ENCODE measurements around the gene SPTLC2.
"Not testable (repeated sequence)": the region's sequence is repeated elsewhere in the genome, so short reads cannot be mapped to it uniquely, and the experiment has no call there.

Gene SPTLC2

DNA sequence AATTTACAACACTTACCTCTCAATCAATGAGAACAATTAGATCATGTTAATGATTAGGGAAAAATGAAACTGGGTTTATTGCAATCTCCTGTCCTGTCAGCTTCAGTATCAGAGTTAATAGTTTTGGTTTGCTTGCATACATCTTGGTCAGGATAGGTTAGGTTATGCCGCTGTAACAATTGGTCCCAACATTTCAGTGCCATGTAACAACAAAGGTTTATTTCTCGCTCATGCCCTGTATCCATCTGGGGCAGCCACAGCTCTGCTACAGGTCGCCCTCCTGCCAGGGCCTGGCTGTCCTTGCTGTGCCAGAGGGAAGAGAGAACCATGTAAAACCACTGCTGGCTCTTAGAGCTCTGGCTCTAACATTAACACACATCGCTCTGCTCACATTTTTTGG lies 30.5 kb upstream of the SPTLC2 start:
- WGBS: 93% methylated on average over 4 of the region's 4 CpGs
- no peak overlapping the region for H3K4me3 ChIP-seq (ENCODE audit: low read length)
- no peaks in the 10 kb centered on the region for H3K27me3 ChIP-seq (ENCODE audit: insufficient read depth, low read length)
- no peaks in the 10 kb centered on the region for H3K4me1 ChIP-seq (ENCODE audit: insufficient read depth, low read length)
- H3K27ac ChIP-seq (ENCODE audit: low read depth, low read length): no peak overlapping the region
- peaks cover 3% of the 10 kb centered on the region; the same call in 1 of the 2 replicates for H3K9me3 ChIP-seq (ENCODE audit: insufficient read depth, low read depth, low read length)
- H3K9ac ChIP-seq (ENCODE audit: low read depth, low read length): no peak overlapping the region
- no peaks in the 10 kb centered on the region for H3K36me3 ChIP-seq (ENCODE audit: insufficient read depth, low read length)

DNA sequence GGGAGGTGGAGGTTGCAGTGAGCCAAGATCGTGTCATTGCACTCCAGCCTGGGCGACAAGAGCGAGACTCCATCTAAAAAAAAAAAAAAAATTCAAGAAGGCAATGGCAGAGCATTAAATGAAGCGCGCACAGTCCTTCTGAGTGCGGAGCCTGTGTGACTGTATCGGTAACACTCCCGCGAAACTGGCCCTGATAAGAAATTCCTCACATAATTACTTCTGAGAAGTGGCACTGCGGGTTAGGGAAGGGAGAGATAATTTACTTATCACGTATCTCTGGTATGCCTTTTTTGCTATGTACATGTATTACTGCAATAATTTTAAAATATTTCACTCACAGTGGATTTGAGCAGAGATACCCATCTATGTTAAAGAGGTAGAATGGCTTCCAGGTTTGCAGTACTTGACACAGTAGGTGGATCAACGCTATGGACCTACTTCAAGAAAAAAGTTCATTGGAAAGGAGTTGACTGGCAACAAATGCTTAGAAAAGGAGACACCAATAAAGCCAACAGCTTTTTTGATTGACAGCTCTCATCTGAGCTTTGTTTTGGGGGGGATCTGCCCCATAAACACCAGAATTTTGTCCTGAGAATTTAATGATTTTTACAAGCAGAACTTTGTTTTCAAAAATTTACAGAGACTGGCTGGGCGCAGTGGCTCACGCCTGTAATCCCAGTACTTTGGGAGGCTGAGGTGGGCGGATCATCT lies 29.2 kb upstream of the SPTLC2 start:
- Histone ChIP-seq H3K36me3 (ENCODE audit: insufficient read depth, low read length) (no peaks in the 10 kb centered on the region), H3K9ac (ENCODE audit: low read depth, low read length) (no peak overlapping the region), H3K4me1 (ENCODE audit: insufficient read depth, low read length) (no peaks in the 10 kb centered on the region), H3K27ac (ENCODE audit: low read depth, low read length) (no peak overlapping the region), H3K9me3 (ENCODE audit: insufficient read depth, low read depth, low read length) (peaks cover 3% of the 10 kb centered on the region; the same call in 1 of the 2 replicates), H3K4me3 (ENCODE audit: low read length) (no peak overlapping the region), H3K27me3 (ENCODE audit: insufficient read depth, low read length) (no peaks in the 10 kb centered on the region)
- 94% methylated on average over 13 of the region's 15 CpGs for WGBS

DNA sequence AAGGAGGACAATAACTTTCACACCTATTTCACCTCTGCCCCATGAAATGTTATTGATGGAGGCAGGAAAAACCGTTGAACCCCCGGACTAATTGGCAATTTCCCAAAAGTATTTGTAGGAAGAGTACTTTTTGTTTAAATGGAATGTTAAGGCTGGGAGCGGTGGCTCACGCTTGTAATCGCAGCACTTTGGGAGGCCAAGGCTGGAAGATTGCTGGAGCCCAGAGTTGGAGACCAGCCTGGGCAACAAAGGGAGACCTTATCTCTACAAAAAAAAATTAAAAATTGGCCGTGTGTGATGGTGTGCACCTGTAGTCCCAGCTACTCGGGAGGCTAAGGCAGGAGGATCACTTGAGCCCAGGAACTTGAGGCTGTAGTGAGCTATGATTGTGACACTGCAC lies 26.0 kb upstream of the SPTLC2 start:
- Histone ChIP-seq H3K4me1 (ENCODE audit: insufficient read depth, low read length) (no peaks in the 10 kb centered on the region), H3K9ac (ENCODE audit: low read depth, low read length) (no peak overlapping the region), H3K27me3 (ENCODE audit: insufficient read depth, low read length) (no peaks in the 10 kb centered on the region), H3K9me3 (ENCODE audit: insufficient read depth, low read depth, low read length) (peaks cover 10% of the 10 kb centered on the region), H3K4me3 (ENCODE audit: low read length) (no peak overlapping the region), H3K27ac (ENCODE audit: low read depth, low read length) (no peak overlapping the region), H3K36me3 (ENCODE audit: insufficient read depth, low read length) (no peaks in the 10 kb centered on the region)
- WGBS: 96% methylated on average over 7 of the region's 7 CpGs

DNA sequence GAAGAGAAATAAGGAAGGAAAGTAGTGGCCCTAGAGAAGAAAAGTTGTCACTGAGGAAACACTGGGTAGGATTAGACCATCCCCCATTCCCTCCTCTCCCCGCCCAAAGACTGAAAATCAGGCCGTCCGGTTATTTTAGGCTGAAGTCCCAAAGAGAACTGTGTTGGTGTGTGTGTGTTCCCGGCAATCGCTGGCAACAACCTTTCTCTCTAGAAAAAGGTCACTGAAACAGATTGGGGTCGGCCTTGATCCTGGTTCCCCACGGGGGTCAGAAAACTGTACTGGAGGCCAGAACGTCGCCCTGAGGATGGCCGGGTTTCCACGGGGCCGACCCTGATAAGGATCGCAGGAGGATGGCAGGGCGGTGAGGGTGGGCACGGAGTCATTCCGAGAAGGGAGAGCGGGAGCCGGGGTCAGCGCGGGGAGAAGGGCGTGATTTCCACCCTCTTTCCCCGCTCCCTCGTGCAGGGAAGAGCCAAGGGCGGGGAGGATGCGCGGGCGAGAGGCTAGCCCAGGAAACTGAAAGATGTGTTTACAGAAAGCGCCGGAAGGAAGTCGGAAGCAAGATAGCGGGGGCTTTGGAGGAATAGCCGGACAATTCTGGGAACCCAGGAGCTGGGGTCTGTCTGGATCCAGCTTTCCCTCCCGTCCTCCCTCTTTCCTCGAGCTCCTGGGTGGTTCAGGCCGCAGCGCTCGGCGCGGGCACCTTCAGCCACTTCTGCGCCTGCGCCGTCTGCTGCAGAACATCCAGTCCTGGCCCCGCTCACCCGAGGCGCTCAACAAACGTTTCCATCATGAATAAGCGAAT lies 25.3 kb upstream of the SPTLC2 start:
- no peak overlapping the region for H3K27ac ChIP-seq (ENCODE audit: low read depth, low read length)
- 93% methylated on average over 46 of the region's 47 CpGs for WGBS

DNA sequence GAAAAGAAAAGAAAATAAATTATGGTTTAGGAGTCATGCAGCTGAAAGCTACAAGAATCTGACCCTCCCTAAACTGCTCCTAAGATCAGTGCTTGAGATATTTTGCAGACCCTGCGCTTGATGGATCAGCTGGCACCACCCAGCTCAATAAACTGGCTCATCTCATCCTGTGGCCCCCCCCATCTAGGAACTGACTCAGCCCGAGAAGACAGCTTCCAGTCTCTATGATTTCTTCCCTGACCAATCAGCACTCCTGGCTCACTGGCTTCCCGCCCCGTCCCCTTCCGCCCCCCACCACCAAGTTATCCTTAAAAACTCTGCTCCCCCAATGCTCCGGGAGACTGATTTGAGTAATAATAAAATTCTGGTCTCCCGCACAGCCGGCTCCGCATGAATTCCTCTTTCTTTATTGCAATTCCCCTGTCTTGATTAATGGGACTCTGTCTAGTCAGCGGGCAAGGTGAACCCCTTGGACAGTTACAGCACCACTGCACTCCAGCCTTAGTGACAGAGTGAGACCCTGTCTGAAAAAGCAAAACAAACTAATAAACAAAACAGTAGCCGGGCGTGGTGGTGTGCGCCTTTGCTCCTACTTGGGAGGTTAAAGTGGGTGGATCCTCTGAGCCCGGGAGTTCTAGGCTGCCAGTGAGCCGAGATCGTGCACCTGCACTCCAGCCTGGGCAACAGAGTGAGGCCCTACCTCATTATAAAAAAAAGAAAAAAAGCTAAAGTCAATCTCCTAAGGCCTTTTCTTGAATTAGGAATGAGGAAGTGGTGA lies 24.5 kb upstream of the SPTLC2 start:
- no peaks in the 10 kb centered on the region for H3K27me3 ChIP-seq (ENCODE audit: insufficient read depth, low read length)
- no peak overlapping the region for H3K27ac ChIP-seq (ENCODE audit: low read depth, low read length)
- peaks cover 8% of the 10 kb centered on the region; the same call in 1 of the 2 replicates for H3K9me3 ChIP-seq (ENCODE audit: insufficient read depth, low read depth, low read length)
- WGBS: 91% methylated on average over 14 of the region's 16 CpGs
- no peaks in the 10 kb centered on the region for H3K36me3 ChIP-seq (ENCODE audit: insufficient read depth, low read length)
- H3K4me1 ChIP-seq (ENCODE audit: insufficient read depth, low read length): no peaks in the 10 kb centered on the region
- no peak overlapping the region for H3K4me3 ChIP-seq (ENCODE audit: low read length)
- H3K9ac ChIP-seq (ENCODE audit: low read depth, low read length): no peak overlapping the region

More for the DNA sequence above, 25.3 kb upstream of the SPTLC2 start:
- H3K27me3 ChIP-seq (ENCODE audit: insufficient read depth, low read length): no peaks in the 10 kb centered on the region
- H3K4me3 ChIP-seq (ENCODE audit: low read length): no peak overlapping the region
- no peaks in the 10 kb centered on the region for H3K36me3 ChIP-seq (ENCODE audit: insufficient read depth, low read length)
- H3K4me1 ChIP-seq (ENCODE audit: insufficient read depth, low read length): no peaks in the 10 kb centered on the region
- H3K9me3 ChIP-seq (ENCODE audit: insufficient read depth, low read depth, low read length): peaks cover 8% of the 10 kb centered on the region
- no peak overlapping the region for H3K9ac ChIP-seq (ENCODE audit: low read depth, low read length)

DNA sequence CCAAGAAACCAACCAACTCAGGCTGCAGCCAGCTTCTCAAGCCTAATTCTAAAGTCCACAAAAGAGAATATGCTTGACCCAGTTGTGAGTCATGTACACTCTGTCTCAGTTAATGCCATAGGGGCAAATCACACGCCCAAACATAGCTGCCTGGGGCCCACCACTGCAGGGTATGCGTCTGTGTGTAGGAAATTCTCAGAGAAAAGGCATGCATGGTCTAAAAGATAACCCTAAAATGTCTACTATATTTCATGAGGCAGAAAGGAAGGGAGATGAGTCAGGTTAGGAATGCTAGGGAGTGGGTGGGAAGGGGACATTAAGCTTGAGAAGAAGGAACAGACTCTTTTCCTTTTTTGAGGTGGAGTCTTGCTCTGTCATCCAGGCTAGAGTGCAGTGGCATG lies 22.3 kb upstream of the SPTLC2 start:
- Histone ChIP-seq H3K9me3 (ENCODE audit: insufficient read depth, low read depth, low read length) (peaks cover 18% of the 10 kb centered on the region), H3K9ac (ENCODE audit: low read depth, low read length) (no peak overlapping the region), H3K4me3 (ENCODE audit: low read length) (no peak overlapping the region), H3K27me3 (ENCODE audit: insufficient read depth, low read length) (no peaks in the 10 kb centered on the region), H3K4me1 (ENCODE audit: insufficient read depth, low read length) (no peaks in the 10 kb centered on the region), H3K27ac (ENCODE audit: low read depth, low read length) (no peak overlapping the region), H3K36me3 (ENCODE audit: insufficient read depth, low read length) (no peaks in the 10 kb centered on the region)
- WGBS: 85% methylated on average over 2 of the region's 2 CpGs

DNA sequence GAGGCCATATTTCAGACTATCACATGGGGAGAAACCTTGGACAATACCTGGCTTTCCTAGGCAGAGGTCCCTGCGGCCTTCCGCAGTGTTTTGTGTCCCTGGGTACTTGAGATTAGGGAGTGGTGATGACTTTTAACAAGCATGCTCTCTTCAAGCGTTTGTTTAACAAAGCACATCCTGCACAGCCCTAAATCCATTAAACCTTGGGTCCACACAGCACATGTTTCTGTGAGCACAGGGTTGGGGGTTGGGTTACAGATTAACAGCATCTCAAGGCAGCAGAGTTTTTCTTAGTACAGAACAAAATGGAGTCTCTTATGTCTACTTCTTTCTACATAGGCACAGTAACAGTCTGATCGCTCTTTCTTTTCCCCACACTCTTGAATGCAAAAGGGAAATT lies 19.4 kb upstream of the SPTLC2 start:
- WGBS: 86% methylated on average over 1 of the region's 4 CpGs
- peaks cover 38% of the 10 kb centered on the region for H3K9me3 ChIP-seq (ENCODE audit: insufficient read depth, low read depth, low read length)
- H3K36me3 ChIP-seq (ENCODE audit: insufficient read depth, low read length); H3K27ac ChIP-seq (ENCODE audit: low read depth, low read length); H3K4me3 ChIP-seq (ENCODE audit: low read length); H3K9ac ChIP-seq (ENCODE audit: low read depth, low read length); H3K27me3 ChIP-seq (ENCODE audit: insufficient read depth, low read length); H3K4me1 ChIP-seq (ENCODE audit: insufficient read depth, low read length): not testable (repeated sequence)

DNA sequence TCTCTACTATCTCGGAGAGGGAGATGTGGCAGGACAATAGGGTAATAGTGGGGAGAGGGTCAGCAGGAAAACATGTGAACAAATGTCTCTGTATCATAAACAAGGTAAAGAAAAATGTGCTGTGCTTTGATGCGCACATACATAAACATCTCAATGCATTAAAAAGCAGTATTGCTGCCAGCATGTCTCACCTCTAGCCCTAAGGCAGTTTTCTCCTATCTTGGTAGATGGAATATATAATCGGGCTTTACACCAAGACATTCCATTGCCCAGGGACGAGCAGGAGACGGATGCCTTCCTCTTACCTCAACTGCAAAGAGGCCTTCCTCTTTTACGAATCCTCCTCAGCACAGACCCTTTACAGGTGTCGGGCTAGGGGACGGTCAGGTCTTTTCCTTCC lies 19.0 kb upstream of the SPTLC2 start:
- H3K9me3 ChIP-seq (ENCODE audit: insufficient read depth, low read depth, low read length): peaks cover 38% of the 10 kb centered on the region
- H3K4me3 ChIP-seq (ENCODE audit: low read length); H3K36me3 ChIP-seq (ENCODE audit: insufficient read depth, low read length); H3K9ac ChIP-seq (ENCODE audit: low read depth, low read length); H3K27me3 ChIP-seq (ENCODE audit: insufficient read depth, low read length); H3K4me1 ChIP-seq (ENCODE audit: insufficient read depth, low read length); H3K27ac ChIP-seq (ENCODE audit: low read depth, low read length): not testable (repeated sequence)
- 92% methylated on average over 8 of the region's 8 CpGs for WGBS

DNA sequence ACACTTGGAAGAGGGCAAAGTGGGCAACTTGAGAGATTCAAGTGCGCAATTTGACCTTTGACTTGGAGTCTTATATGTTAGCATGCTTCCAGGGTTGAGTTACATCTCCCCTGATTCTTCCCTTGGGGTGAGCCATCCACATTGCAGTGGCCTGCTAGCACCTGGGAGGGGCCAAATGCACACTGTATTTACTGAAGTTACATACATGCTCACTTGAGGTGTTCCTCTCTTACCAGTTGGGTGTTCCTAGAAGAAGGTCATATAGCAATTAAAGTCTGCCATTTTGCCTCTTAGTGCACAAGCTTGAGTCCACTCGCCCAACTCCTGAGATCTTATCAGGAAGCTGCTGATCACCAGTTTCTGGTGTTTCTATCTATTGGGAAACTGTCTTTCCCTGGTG lies 13.7 kb upstream of the SPTLC2 start:
- Histone ChIP-seq H3K4me3 (ENCODE audit: low read length) (no peak overlapping the region), H3K27me3 (ENCODE audit: insufficient read depth, low read length) (no peaks in the 10 kb centered on the region), H3K9me3 (ENCODE audit: insufficient read depth, low read depth, low read length) (peaks cover 38% of the 10 kb centered on the region), H3K36me3 (ENCODE audit: insufficient read depth, low read length) (no peaks in the 10 kb centered on the region), H3K4me1 (ENCODE audit: insufficient read depth, low read length) (no peaks in the 10 kb centered on the region), H3K9ac (ENCODE audit: low read depth, low read length) (no peak overlapping the region), H3K27ac (ENCODE audit: low read depth, low read length) (no peak overlapping the region)
- WGBS: over 99% methylated on average over 2 of the region's 2 CpGs

DNA sequence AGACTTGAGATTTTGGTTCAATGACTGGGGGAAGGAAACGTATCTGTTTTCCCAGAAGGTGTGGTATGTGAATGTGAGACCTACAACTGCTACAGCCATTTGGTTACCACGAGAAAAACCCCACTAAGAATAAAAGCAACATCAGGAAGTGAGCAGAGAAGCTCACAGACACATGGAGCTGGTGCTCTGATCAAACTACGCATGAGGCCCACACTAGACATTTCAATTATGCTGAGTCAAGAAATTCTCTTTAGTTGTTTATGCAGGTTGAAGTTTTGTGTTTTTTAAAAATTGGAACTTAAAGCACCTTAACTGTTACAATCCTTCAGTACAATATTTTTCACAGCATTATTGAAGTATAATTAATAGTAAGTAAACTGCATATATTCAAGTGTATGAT lies 8.9 kb upstream of the SPTLC2 start:
- Histone ChIP-seq H3K27me3 (ENCODE audit: insufficient read depth, low read length) (no peaks in the 10 kb centered on the region), H3K9ac (ENCODE audit: low read depth, low read length) (no peak overlapping the region), H3K27ac (ENCODE audit: low read depth, low read length) (no peak overlapping the region), H3K4me3 (ENCODE audit: low read length) (no peak overlapping the region), H3K9me3 (ENCODE audit: insufficient read depth, low read depth, low read length) (peaks cover 8% of the 10 kb centered on the region; the same call in 1 of the 2 replicates), H3K4me1 (ENCODE audit: insufficient read depth, low read length) (no peaks in the 10 kb centered on the region), H3K36me3 (ENCODE audit: insufficient read depth, low read length) (no peaks in the 10 kb centered on the region)
- 80% methylated on average over 3 of the region's 3 CpGs for WGBS

DNA sequence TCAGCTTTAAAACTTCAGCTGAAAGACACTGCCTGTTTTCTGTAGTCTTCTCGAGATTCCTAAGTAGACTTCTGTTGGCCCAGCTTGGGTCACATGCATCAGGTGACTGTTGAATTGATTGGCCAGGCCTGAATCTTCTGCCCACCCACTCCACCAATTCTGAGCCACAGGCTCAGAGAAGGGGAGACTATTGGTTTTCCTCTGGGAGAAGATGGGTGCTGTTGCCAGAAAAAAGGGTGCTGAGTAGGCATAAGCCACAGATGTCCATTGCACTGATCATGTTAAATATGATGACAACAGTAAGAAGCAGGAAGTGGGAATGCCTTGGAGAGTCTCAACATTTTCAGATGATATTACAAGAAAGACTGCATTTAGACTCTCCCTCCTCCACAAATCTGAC lies 6.8 kb upstream of the SPTLC2 start:
- Histone ChIP-seq H3K4me3 (ENCODE audit: low read length) (no peak overlapping the region), H3K27me3 (ENCODE audit: insufficient read depth, low read length) (no peaks in the 10 kb centered on the region), H3K36me3 (ENCODE audit: insufficient read depth, low read length) (no peaks in the 10 kb centered on the region), H3K4me1 (ENCODE audit: insufficient read depth, low read length) (no peaks in the 10 kb centered on the region), H3K9me3 (ENCODE audit: insufficient read depth, low read depth, low read length) (no peaks in the 10 kb centered on the region), H3K27ac (ENCODE audit: low read depth, low read length) (no peak overlapping the region), H3K9ac (ENCODE audit: low read depth, low read length) (no peak overlapping the region)
- 85% methylated on average over 1 of the region's 1 CpG for WGBS
